SU-DHL-6 (cell line): Measurements from ENCODE around the gene CEP135.

Experiments used
- H2AFZ ChIP-seq: fragments of 200-600 bp; sonication (generic); 2 replicates; pipeline ENCODE4 v1.6.1; 2014; ENCODE audit warnings: low read depth, mild to moderate bottlenecking, moderate library complexity, mixed read lengths, antibody characterized with exemption, low read length; ENCODE audit not compliant: severe bottlenecking
- H3F3A ChIP-seq: fragments of 200-600 bp; shearing (Covaris generic); 2 replicates; pipeline ENCODE4 v1.6.0; 2016; ENCODE audit warnings: antibody characterized with exemption, mild to moderate bottlenecking; ENCODE audit not compliant: insufficient read depth
- H3K27ac ChIP-seq: fragments of 200-600 bp; sonication (generic); 2 replicates; pipeline ENCODE4 v1.5.1; 2016; ENCODE audit warnings: low read depth, mild to moderate bottlenecking, low read length, moderate library complexity, mixed read lengths
- H3K27me3 ChIP-seq: fragments of 200-600 bp; sonication (generic), shearing (Covaris generic); 2 replicates; pipeline ENCODE4 v1.6.0; 2014; ENCODE audit warnings: mild to moderate bottlenecking, low read length
- H3K36me3 ChIP-seq: fragments of 200-600 bp; sonication (generic); 2 replicates; pipeline ENCODE4 v1.6.1; 2014; ENCODE audit warnings: mild to moderate bottlenecking, low read length, mixed read lengths
- H3K4me2 ChIP-seq: fragments of 300-600, 200-600 bp; shearing (Covaris generic), sonication (generic); 2 replicates; pipeline ENCODE4 v1.6.0; 2014; ENCODE audit warnings: low read length, low read depth, mild to moderate bottlenecking; ENCODE audit not compliant: poor library complexity, severe bottlenecking
- H3K4me3 ChIP-seq: fragments of 200-600 bp; sonication (generic); 2 replicates; pipeline ENCODE4 v1.5.1; 2014; ENCODE audit warnings: antibody characterized with exemption, low read length, mild to moderate bottlenecking, mixed read lengths; ENCODE audit not compliant: insufficient read depth, poor library complexity, severe bottlenecking
- H3K79me2 ChIP-seq: fragments of 200-600 bp; sonication (generic); 2 replicates; pipeline ENCODE4 v1.6.1; 2014; ENCODE audit warnings: mild to moderate bottlenecking, low read length, moderate library complexity; ENCODE audit not compliant: insufficient read depth
- H3K9ac ChIP-seq: fragments of 200-600 bp; sonication (generic); 2 replicates; pipeline ENCODE4 v1.7.0; 2014; ENCODE audit warnings: mild to moderate bottlenecking, low read length
- H3K9me2 ChIP-seq: fragments of 200-600 bp; sonication (generic); replicated peaks from 2 replicates; pipeline ENCODE4 v1.6.1; 2014; ENCODE audit warnings: low read length; ENCODE audit not compliant: insufficient read depth
- H3K9me3 ChIP-seq: fragments of 200-600 bp; sonication (generic); 2 replicates; pipeline ENCODE4 v1.6.1; 2014; ENCODE audit warnings: low read length, mixed read lengths; ENCODE audit not compliant: insufficient read depth
- H4K20me1 ChIP-seq: fragments of 200-600 bp; sonication (generic); 2 replicates; pipeline ENCODE4 v1.6.1; 2014; ENCODE audit warnings: low read depth, mild to moderate bottlenecking, antibody characterized with exemption, low read length, moderate library complexity, mixed read lengths
- EZH2phosphoT487 ChIP-seq: fragments of 200-600 bp; sonication (generic), shearing (Covaris generic); conservative IDR thresholded peaks from 2 replicates; pipeline ENCODE4 v1.6.1; 2018; ENCODE audit warnings: mild to moderate bottlenecking, antibody characterized with exemption, low read length, moderate library complexity, mixed read lengths
- TF ChIP-seq, protein P1 (sequence below): fragments of 200-600 bp; sonication (generic); IDR thresholded peaks from one replicate; pipeline ENCODE4 v1.5.1; 2017; ENCODE audit warnings: antibody characterized with exemption, mild to moderate bottlenecking, low read length, moderate library complexity; ENCODE audit not compliant: insufficient read depth, poor library complexity, severe bottlenecking

CEP135 gene

GRCh38 chr4:56026596-56026995, 77.9 kb downstream of the CEP135 start:
- Histone ChIP-seq H3F3A (no peaks in the 10 kb centered on the region), H3K9ac (no peak overlapping the region), H3K27me3 (no peaks in the 10 kb centered on the region), H2AFZ (no peak overlapping the region), H4K20me1 (no peaks in the 10 kb centered on the region), H3K36me3 (peaks cover 4% of the 10 kb centered on the region; the same call in 1 of the 2 replicates), H3K79me2 (no peaks in the 10 kb centered on the region), H3K9me3 (no peaks in the 10 kb centered on the region), H3K4me2 (no peak overlapping the region), H3K27ac (no peak overlapping the region), H3K9me2 (no peaks in the 10 kb centered on the region), H3K4me3 (no peak overlapping the region)
- TF ChIP-seq, protein P1, sequence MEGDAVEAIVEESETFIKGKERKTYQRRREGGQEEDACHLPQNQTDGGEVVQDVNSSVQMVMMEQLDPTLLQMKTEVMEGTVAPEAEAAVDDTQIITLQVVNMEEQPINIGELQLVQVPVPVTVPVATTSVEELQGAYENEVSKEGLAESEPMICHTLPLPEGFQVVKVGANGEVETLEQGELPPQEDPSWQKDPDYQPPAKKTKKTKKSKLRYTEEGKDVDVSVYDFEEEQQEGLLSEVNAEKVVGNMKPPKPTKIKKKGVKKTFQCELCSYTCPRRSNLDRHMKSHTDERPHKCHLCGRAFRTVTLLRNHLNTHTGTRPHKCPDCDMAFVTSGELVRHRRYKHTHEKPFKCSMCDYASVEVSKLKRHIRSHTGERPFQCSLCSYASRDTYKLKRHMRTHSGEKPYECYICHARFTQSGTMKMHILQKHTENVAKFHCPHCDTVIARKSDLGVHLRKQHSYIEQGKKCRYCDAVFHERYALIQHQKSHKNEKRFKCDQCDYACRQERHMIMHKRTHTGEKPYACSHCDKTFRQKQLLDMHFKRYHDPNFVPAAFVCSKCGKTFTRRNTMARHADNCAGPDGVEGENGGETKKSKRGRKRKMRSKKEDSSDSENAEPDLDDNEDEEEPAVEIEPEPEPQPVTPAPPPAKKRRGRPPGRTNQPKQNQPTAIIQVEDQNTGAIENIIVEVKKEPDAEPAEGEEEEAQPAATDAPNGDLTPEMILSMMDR: no peak
- TF ChIP-seq EZH2phosphoT487: no peak

DNA sequence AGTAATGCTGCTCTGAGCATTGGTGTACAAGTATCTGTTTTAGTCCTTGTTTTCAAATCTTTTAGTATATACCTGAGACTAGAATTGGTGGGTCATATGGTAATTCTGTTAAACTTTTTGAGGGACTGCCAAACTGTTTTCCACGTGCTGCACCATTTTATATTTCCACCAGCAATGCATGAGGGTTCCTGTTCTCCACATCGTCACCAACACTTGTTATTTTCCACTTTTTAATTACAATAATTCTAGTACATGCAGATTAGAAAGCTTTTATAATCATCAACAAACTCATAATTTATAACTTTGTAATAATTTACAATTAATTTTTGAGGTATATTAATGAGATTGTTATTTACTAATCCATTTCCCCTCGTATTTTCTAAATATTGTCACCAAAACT, 79.4 kb downstream of the CEP135 start:
- Histone ChIP-seq H3K9me2 (no peaks in the 10 kb centered on the region), H3K79me2 (no peaks in the 10 kb centered on the region), H3K9me3 (no peaks in the 10 kb centered on the region), H4K20me1 (no peaks in the 10 kb centered on the region), H3K4me2 (no peak overlapping the region), H3K27me3 (no peaks in the 10 kb centered on the region), H3K4me3 (no peak overlapping the region), H3F3A (no peaks in the 10 kb centered on the region), H3K27ac (no peak overlapping the region), H3K9ac (no peak overlapping the region), H2AFZ (no peak overlapping the region), H3K36me3 (peaks cover 4% of the 10 kb centered on the region; the same call in 1 of the 2 replicates)
- no peak for TF ChIP-seq EZH2phosphoT487
- TF ChIP-seq, protein P1: no peak

DNA sequence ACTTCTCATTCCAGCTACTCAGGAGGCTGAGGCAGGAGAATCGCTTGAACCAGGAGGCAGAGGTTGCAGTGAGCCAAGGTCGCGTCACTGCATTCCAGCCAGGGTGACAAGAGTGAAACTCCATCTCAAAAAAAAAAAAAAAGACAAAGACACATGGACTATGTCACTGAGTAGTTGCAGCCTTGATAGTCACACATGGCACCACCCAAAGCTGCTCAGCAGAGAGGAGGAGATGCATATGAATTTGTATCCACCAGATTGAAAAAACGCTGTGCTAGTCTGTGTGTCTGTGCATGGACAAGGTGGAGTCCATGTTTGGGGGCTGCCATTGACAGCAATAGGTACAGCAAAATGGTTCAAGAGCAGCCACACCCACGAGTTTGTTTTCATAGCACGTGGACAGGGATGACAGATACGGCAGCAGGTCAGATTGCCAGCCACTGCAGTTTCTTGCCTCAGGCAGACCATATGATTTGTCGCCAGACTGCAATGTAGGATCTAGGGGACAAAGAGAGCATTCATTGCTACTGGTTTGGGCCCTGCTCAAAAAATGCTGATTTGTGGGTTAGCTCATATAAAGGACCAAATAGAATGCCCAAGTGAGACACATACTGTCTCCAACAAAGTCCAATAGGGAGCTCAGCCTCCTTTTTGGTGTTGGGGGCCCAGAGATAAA, 89.9 kb downstream of the CEP135 start:
- H3K9ac ChIP-seq: no peak overlapping the region
- no peak overlapping the region for H3K4me2 ChIP-seq
- H3K79me2 ChIP-seq: no peaks in the 10 kb centered on the region
- no peak for TF ChIP-seq EZH2phosphoT487
- TF ChIP-seq, protein P1: no peak
- no peak overlapping the region for H3K27ac ChIP-seq
- no peaks in the 10 kb centered on the region for H3K9me2 ChIP-seq
- no peaks in the 10 kb centered on the region for H3K27me3 ChIP-seq
- peaks cover 4% of the 10 kb centered on the region; the same call in 1 of the 2 replicates for H3F3A ChIP-seq
- no peaks in the 10 kb centered on the region for H4K20me1 ChIP-seq
- H3K4me3 ChIP-seq: no peak overlapping the region
- no peaks in the 10 kb centered on the region for H3K9me3 ChIP-seq
- H2AFZ ChIP-seq: no peak overlapping the region
- no peaks in the 10 kb centered on the region for H3K36me3 ChIP-seq
